Breast epithelium (tissue), 3 donors: ENCODE data around the gene NEU3.

Source experiments
- POLR2A ChIP-seq: fragments of 450-650 bp; IDR thresholded peaks from one replicate; pipeline ENCODE4 v1.6.1; 2016; ENCODE audit warnings: antibody characterized with exemption, mild to moderate bottlenecking, moderate library complexity
- POLR2AphosphoS5 ChIP-seq, 3 donors: sonication (generic); formaldehyde crosslinking; IDR thresholded peaks; one replicate each; pipeline ENCODE4 v1.6.1; 2017; ENCODE audit warnings: antibody characterized with exemption in 3 of 3
- TF ChIP-seq, protein P1 (sequence below), 3 donors: fragments of 450-650 bp; IDR thresholded peaks; one replicate each; pipeline ENCODE4 v1.5.1; 2016 to 2017; ENCODE audit warnings: antibody characterized with exemption in 3 of 3, mild to moderate bottlenecking in 3 of 3, moderate library complexity in 3 of 3

GRCh38 chr11:74988541-74989259 lies at the start of gene NEU3:
- TF ChIP-seq, protein P1, sequence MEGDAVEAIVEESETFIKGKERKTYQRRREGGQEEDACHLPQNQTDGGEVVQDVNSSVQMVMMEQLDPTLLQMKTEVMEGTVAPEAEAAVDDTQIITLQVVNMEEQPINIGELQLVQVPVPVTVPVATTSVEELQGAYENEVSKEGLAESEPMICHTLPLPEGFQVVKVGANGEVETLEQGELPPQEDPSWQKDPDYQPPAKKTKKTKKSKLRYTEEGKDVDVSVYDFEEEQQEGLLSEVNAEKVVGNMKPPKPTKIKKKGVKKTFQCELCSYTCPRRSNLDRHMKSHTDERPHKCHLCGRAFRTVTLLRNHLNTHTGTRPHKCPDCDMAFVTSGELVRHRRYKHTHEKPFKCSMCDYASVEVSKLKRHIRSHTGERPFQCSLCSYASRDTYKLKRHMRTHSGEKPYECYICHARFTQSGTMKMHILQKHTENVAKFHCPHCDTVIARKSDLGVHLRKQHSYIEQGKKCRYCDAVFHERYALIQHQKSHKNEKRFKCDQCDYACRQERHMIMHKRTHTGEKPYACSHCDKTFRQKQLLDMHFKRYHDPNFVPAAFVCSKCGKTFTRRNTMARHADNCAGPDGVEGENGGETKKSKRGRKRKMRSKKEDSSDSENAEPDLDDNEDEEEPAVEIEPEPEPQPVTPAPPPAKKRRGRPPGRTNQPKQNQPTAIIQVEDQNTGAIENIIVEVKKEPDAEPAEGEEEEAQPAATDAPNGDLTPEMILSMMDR (IDR thresholded peaks at IDR 0.05) = no peak
- TF ChIP-seq POLR2A (no peak), POLR2AphosphoS5 (IDR thresholded peaks at IDR 0.05) (peak; percentile 19 to 40 (median 40))
